ENCODE data around the gene APOH.

APOH gene

GRCh38 chr17:66215529-66215911 is 13.7 kb downstream of the APOH start:
- Histone ChIP-seq H4K20me1 (ENCODE audit: insufficient read depth, low read length) (no peaks in the 10 kb centered on the region), H3K9me3 (ENCODE audit: insufficient read depth, low read length) (no peaks in the 10 kb centered on the region), H3K4me1 (ENCODE audit: low read length) (no peaks in the 10 kb centered on the region), H3K9ac (ENCODE audit: low read length) (no peak overlapping the region), H3K79me2 (ENCODE audit: low read length) (no peaks in the 10 kb centered on the region), H3K36me3 (replicated peaks; ENCODE audit: low read depth, low read length) (no peaks in the 10 kb centered on the region), H3K27me3 (ENCODE audit: low read depth, low read length) (peaks cover 21% of the 10 kb centered on the region), H3K27ac (ENCODE audit: low read length) (no peak overlapping the region), H3K4me2 (ENCODE audit: low read length) (no peak overlapping the region), H3K4me3 (ENCODE audit: low read length) (no peak overlapping the region), H2AFZ (ENCODE audit: low read depth, low read length) (no peak overlapping the region)
- no peak for TF ChIP-seq EZH2phosphoT487 (IDR thresholded peaks at IDR 0.05; ENCODE audit: low read depth)
- TF ChIP-seq CTCF (IDR thresholded peaks at IDR 0.05; ENCODE audit: low read depth, low read length) = no peak

GRCh38 chr17:66214884-66215528 is 14.2 kb downstream of the APOH start:
- H3K9ac ChIP-seq (ENCODE audit: low read length) = no peak overlapping the region
- H3K36me3 ChIP-seq (replicated peaks; ENCODE audit: low read depth, low read length) = no peaks in the 10 kb centered on the region
- no peaks in the 10 kb centered on the region for H3K79me2 ChIP-seq (ENCODE audit: low read length)
- no peaks in the 10 kb centered on the region for H4K20me1 ChIP-seq (ENCODE audit: insufficient read depth, low read length)
- H3K27me3 ChIP-seq (ENCODE audit: low read depth, low read length) = peaks cover 17% of the 10 kb centered on the region
- no peak overlapping the region for H3K4me2 ChIP-seq (ENCODE audit: low read length)
- H3K9me3 ChIP-seq (ENCODE audit: insufficient read depth, low read length) = no peaks in the 10 kb centered on the region
- TF ChIP-seq EZH2phosphoT487 (IDR thresholded peaks at IDR 0.05; ENCODE audit: low read depth) (no peak), CTCF (IDR thresholded peaks at IDR 0.05; ENCODE audit: low read depth, low read length) (no peak)
- H3K27ac ChIP-seq (ENCODE audit: low read length) = no peak overlapping the region
- no peaks in the 10 kb centered on the region for H3K4me1 ChIP-seq (ENCODE audit: low read length)
- no peak overlapping the region for H3K4me3 ChIP-seq (ENCODE audit: low read length)
- H2AFZ ChIP-seq (ENCODE audit: low read depth, low read length) = no peak overlapping the region

GRCh38 chr17:66211047-66211810 is 18.0 kb downstream of the APOH start:
- no peaks in the 10 kb centered on the region for H3K4me1 ChIP-seq (ENCODE audit: low read length)
- no peak overlapping the region for H3K27ac ChIP-seq (ENCODE audit: low read length)
- H3K27me3 ChIP-seq (ENCODE audit: low read depth, low read length) = peaks cover 13% of the 10 kb centered on the region
- no peak overlapping the region for H2AFZ ChIP-seq (ENCODE audit: low read depth, low read length)
- TF ChIP-seq EZH2phosphoT487 (IDR thresholded peaks at IDR 0.05; ENCODE audit: low read depth) (no peak), CTCF (IDR thresholded peaks at IDR 0.05; ENCODE audit: low read depth, low read length) (no peak)
- H3K79me2 ChIP-seq (ENCODE audit: low read length) = no peaks in the 10 kb centered on the region
- no peak overlapping the region for H3K9ac ChIP-seq (ENCODE audit: low read length)
- H3K9me3 ChIP-seq (ENCODE audit: insufficient read depth, low read length) = no peaks in the 10 kb centered on the region
- H3K4me2 ChIP-seq (ENCODE audit: low read length) = no peak overlapping the region
- H3K4me3 ChIP-seq (ENCODE audit: low read length) = no peak overlapping the region
- no peaks in the 10 kb centered on the region for H4K20me1 ChIP-seq (ENCODE audit: insufficient read depth, low read length)
- H3K36me3 ChIP-seq (replicated peaks; ENCODE audit: low read depth, low read length) = no peaks in the 10 kb centered on the region

- Histone ChIP-seq H3K9ac (ENCODE audit: low read length) (no peak overlapping the region), H3K4me3 (ENCODE audit: low read length) (no peak overlapping the region), H3K36me3 (replicated peaks; ENCODE audit: low read depth, low read length) (no peaks in the 10 kb centered on the region), H3K79me2 (ENCODE audit: low read length) (no peaks in the 10 kb centered on the region), H2AFZ (ENCODE audit: low read depth, low read length) (no peak overlapping the region), H3K27ac (ENCODE audit: low read length) (no peak overlapping the region), H4K20me1 (ENCODE audit: insufficient read depth, low read length) (no peaks in the 10 kb centered on the region), H3K9me3 (ENCODE audit: insufficient read depth, low read length) (no peaks in the 10 kb centered on the region), H3K4me1 (ENCODE audit: low read length) (no peaks in the 10 kb centered on the region), H3K27me3 (ENCODE audit: low read depth, low read length) (peaks cover 8% of the 10 kb centered on the region), H3K4me2 (ENCODE audit: low read length) (no peak overlapping the region)
- TF ChIP-seq EZH2phosphoT487 (IDR thresholded peaks at IDR 0.05; ENCODE audit: low read depth) (no peak), CTCF (IDR thresholded peaks at IDR 0.05; ENCODE audit: low read depth, low read length) (no peak)
Observed at GRCh38 chr17:66210208-66210574, 19.0 kb downstream of the APOH start.
